Ascending aorta (tissue), 2 donors: Measurements from ENCODE around the gene B3GNT3. TPM values are rescaled to one million over a fixed set of nuclear protein-coding genes. Genes with fewer than 3 reads are reported as not detected.
A peak's percentile ranks its signal among the peaks of the same experiment; 100 is the strongest.

Source experiments
- DNase-seq, 2 donors: peaks; one replicate each; pipeline ENCODE4 v3.0.0-alpha.2; 2019; ENCODE audit warnings: low spot score in 2 of 2
- H3K27ac ChIP-seq, 2 donors: fragments of 200-600 bp; sonication (generic); one replicate each; pipeline ENCODE4 v1.5.1; 2016 to 2017; ENCODE audit warnings: mild to moderate bottlenecking in 1 of 2
- H3K27me3 ChIP-seq: fragments of 200-600 bp; sonication (generic); one replicate; pipeline ENCODE4 v1.5.1; 2017
- H3K36me3 ChIP-seq, 2 donors: fragments of 200-600 bp; sonication (generic); one replicate each; pipeline ENCODE4 v1.5.1; 2016
- H3K4me1 ChIP-seq, 2 donors: fragments of 200-600 bp; sonication (generic); one replicate each; pipeline ENCODE4 v1.5.1; 2016 to 2017; ENCODE audit warnings: mild to moderate bottlenecking in 1 of 2
- H3K4me3 ChIP-seq, 2 donors: fragments of 200-600 bp; sonication (generic); one replicate each; pipeline ENCODE4 v1.5.1; 2016 to 2017; ENCODE audit warnings: mild to moderate bottlenecking in 1 of 2
- H3K9me3 ChIP-seq, 2 donors: fragments of 200-600 bp; sonication (generic); one replicate each; pipeline ENCODE4 v1.5.1; 2016
- CTCF ChIP-seq, 3 experiments: fragments of 200-600 bp in 2 of 3; fragments of 450-650 bp in 1 of 3; sonication (generic) in 2 of 3; IDR thresholded peaks; one replicate each; pipeline ENCODE4 v1.5.1; 2016 to 2019; ENCODE audit warnings: antibody characterized with exemption in 3 of 3, mild to moderate bottlenecking in 1 of 3, moderate library complexity in 1 of 3
- intact Hi-C: fragments of 100-400 bp; cut with DNase I; formaldehyde crosslinking; loops from one replicate; pipeline ENCODE4 v1.15.1; 2023
- total RNA-seq: library from RNA; depleted of rRNA; stranded (reverse); fragments of >200 nt; gene quantifications from one replicate; pipeline ENCODE4 v1.1.0, GENCODE V29; 2016

Gene B3GNT3
- total RNA-seq, 1 donor from 2014 or later, result 0.64 TPM

GRCh38 chr19:17859533-17860330 is 64.8 kb downstream of the B3GNT3 start, which contains the start of gene RPL18A:
TSS of gene RPL18A (plus strand) at chr19:17859910. CDS start at chr19:17859957, 47 bp downstream.
- H3K4me1 ChIP-seq, result peaks cover 10 to 17% of the 10 kb centered on the region in 2 donors
- DNase-seq, result peak; percentile 97 to 99
- H3K9me3 ChIP-seq, result no peaks in the 10 kb centered on the region
- peak within 1 kb of the TSS; percentile 93 to 94 for H3K4me3 ChIP-seq
- TF ChIP-seq CTCF (IDR thresholded peaks at IDR 0.05), result peak; percentile 74 to 79 (median 79)
- H3K27me3 ChIP-seq, result no peaks in the 10 kb centered on the region
- H3K36me3 ChIP-seq, result peaks cover 32 to 37% of the 10 kb centered on the region in 2 donors
- H3K27ac ChIP-seq, result peak within 1 kb of the TSS; percentile 88 to 90
- intact Hi-C loops, result loop anchor here (1.0 to 10.0 kb wide), 6 partner anchors 73 to 347 kb away; partner anchors contain the start of genes COLGALT1, MAP1S and PGLS

GRCh38 chr19:17860331-17860992 is 65.5 kb downstream of the B3GNT3 start:
- no peaks in the 10 kb centered on the region for H3K27me3 ChIP-seq
- H3K9me3 ChIP-seq, result no peaks in the 10 kb centered on the region
- H3K27ac ChIP-seq, result peak overlapping the region; percentile 88 to 90
- H3K4me3 ChIP-seq, result peak overlapping the region; percentile 93 to 94
- intact Hi-C loops, result loop anchor here (10.0 kb wide), 1 partner anchor 194 kb away; no protein-coding TSS in a partner anchor
- no peak for DNase-seq
- H3K4me1 ChIP-seq, result peaks cover 10 to 17% of the 10 kb centered on the region in 2 donors
- no peak for TF ChIP-seq CTCF (IDR thresholded peaks at IDR 0.05)
- H3K36me3 ChIP-seq, result peaks cover 34 to 44% of the 10 kb centered on the region in 2 donors

GRCh38 chr19:17860993-17861360 is 66.0 kb downstream of the B3GNT3 start:
- H3K4me3 ChIP-seq, result peak overlapping the region; percentile 93 to 94
- no peaks in the 10 kb centered on the region for H3K9me3 ChIP-seq
- peaks cover 10 to 17% of the 10 kb centered on the region in 2 donors for H3K4me1 ChIP-seq
- TF ChIP-seq CTCF (IDR thresholded peaks at IDR 0.05), result no peak
- peaks cover 38 to 49% of the 10 kb centered on the region in 2 donors for H3K36me3 ChIP-seq
- no peaks in the 10 kb centered on the region for H3K27me3 ChIP-seq
- no peak overlapping the region for H3K27ac ChIP-seq
- intact Hi-C loops, result loop anchor here (10.0 kb wide), 1 partner anchor 194 kb away; no protein-coding TSS in a partner anchor
- DNase-seq, result no peak

- peaks cover 38 to 49% of the 10 kb centered on the region in 2 donors for H3K36me3 ChIP-seq
- no peaks in the 10 kb centered on the region for H3K27me3 ChIP-seq
- peak overlapping the region in 1 of 2 donors; percentile 94 for H3K4me3 ChIP-seq
- no peak for TF ChIP-seq CTCF (IDR thresholded peaks at IDR 0.05)
- H3K9me3 ChIP-seq, result no peaks in the 10 kb centered on the region
- peaks cover 10 to 17% of the 10 kb centered on the region in 2 donors for H3K4me1 ChIP-seq
- H3K27ac ChIP-seq, result no peak overlapping the region
- DNase-seq, result no peak
- intact Hi-C loops, result loop anchor here (10.0 kb wide), 1 partner anchor 193 kb away; no protein-coding TSS in a partner anchor
Observed at GRCh38 chr19:17861542-17862402, 66.8 kb downstream of the B3GNT3 start.
